ENCODE results near the gene OSBPL10. TPM values are rescaled to one million over a fixed set of nuclear protein-coding genes. Genes with fewer than 3 reads are reported as not detected.

The OSBPL10 gene
- total RNA-seq, 2 donors from 2014 or later, result 82.8 to 127 TPM

- H3K4me3 ChIP-seq, result no peak overlapping the region
- 92% methylated on average over 1 of the region's 1 CpG for WGBS
- TF ChIP-seq POLR2A (IDR thresholded peaks at IDR 0.05) (no peak), CTCF (IDR thresholded peaks at IDR 0.05) (no peak), POLR2AphosphoS5 (IDR thresholded peaks at IDR 0.05) (no peak)
- no peak for DNase-seq (ENCODE audit: low spot score)
- H3K4me1 ChIP-seq (replicated peaks), result no peaks in the 10 kb centered on the region
- H3K27ac ChIP-seq, result no peak overlapping the region
- no peaks in the 10 kb centered on the region for H3K27me3 ChIP-seq (replicated peaks; ENCODE audit: insufficient read depth)
- no peaks in the 10 kb centered on the region for H3K9me3 ChIP-seq
- intact Hi-C loops (cut with DNase I), result no loop called here
- H3K36me3 ChIP-seq, result no peaks in the 10 kb centered on the region
These were observed 360.4 kb downstream of the OSBPL10 start for GRCh38 chr3:31620656-31621055.

- no peak overlapping the region for H3K4me3 ChIP-seq
- intact Hi-C loops (cut with DNase I), result loop anchor here (10.0 kb wide), 1 partner anchor 148 kb away; no protein-coding TSS in a partner anchor
- TF ChIP-seq POLR2AphosphoS5 (IDR thresholded peaks at IDR 0.05), result no peak
- no peak for TF ChIP-seq CTCF (IDR thresholded peaks at IDR 0.05)
- TF ChIP-seq POLR2A (IDR thresholded peaks at IDR 0.05), result no peak
- H3K4me1 ChIP-seq (replicated peaks), result no peaks in the 10 kb centered on the region
- no peaks in the 10 kb centered on the region for H3K9me3 ChIP-seq
- DNase-seq (ENCODE audit: low spot score), result no peak
- no peaks in the 10 kb centered on the region for H3K36me3 ChIP-seq
- no peaks in the 10 kb centered on the region for H3K27me3 ChIP-seq (replicated peaks; ENCODE audit: insufficient read depth)
- 83% methylated on average over 2 of the region's 2 CpGs for WGBS
- H3K27ac ChIP-seq, result no peak overlapping the region
These were observed 364.4 kb downstream of the OSBPL10 start for GRCh38 chr3:31616711-31617110.

- no peaks in the 10 kb centered on the region for H3K4me1 ChIP-seq (replicated peaks)
- TF ChIP-seq POLR2AphosphoS5 (IDR thresholded peaks at IDR 0.05), result no peak
- TF ChIP-seq CTCF (IDR thresholded peaks at IDR 0.05), result no peak
- TF ChIP-seq POLR2A (IDR thresholded peaks at IDR 0.05), result no peak
- no peaks in the 10 kb centered on the region for H3K36me3 ChIP-seq
- DNase-seq (ENCODE audit: low spot score), result no peak
- no peaks in the 10 kb centered on the region for H3K9me3 ChIP-seq
- intact Hi-C loops (cut with DNase I), result loop anchor here (10.0 kb wide), 1 partner anchor 150 kb away; no protein-coding TSS in a partner anchor
- 44% methylated on average over 4 of the region's 4 CpGs for WGBS
- no peak overlapping the region for H3K4me3 ChIP-seq
- no peaks in the 10 kb centered on the region for H3K27me3 ChIP-seq (replicated peaks; ENCODE audit: insufficient read depth)
- H3K27ac ChIP-seq, result no peak overlapping the region
These were observed 365.8 kb downstream of the OSBPL10 start for GRCh38 chr3:31615071-31615875.

GRCh38 chr3:31614162-31614921, 366.7 kb downstream of the OSBPL10 start:
- WGBS, result 66% methylated on average over 5 of the region's 5 CpGs
- Histone ChIP-seq H3K27ac (no peak overlapping the region), H3K27me3 (replicated peaks; ENCODE audit: insufficient read depth) (no peaks in the 10 kb centered on the region), H3K4me3 (no peak overlapping the region), H3K4me1 (replicated peaks) (no peaks in the 10 kb centered on the region), H3K9me3 (no peaks in the 10 kb centered on the region), H3K36me3 (no peaks in the 10 kb centered on the region)
- no peak for DNase-seq (ENCODE audit: low spot score)
- no peak for TF ChIP-seq POLR2A (IDR thresholded peaks at IDR 0.05)
- TF ChIP-seq POLR2AphosphoS5 (IDR thresholded peaks at IDR 0.05), result no peak
- TF ChIP-seq CTCF (IDR thresholded peaks at IDR 0.05), result no peak
- intact Hi-C loops (cut with DNase I), result loop anchor here (5.0 to 10.0 kb wide), 2 partner anchors 150 to 528 kb away; no protein-coding TSS in a partner anchor

Data from prostate gland (tissue), 2 donors.